ENCODE data around the gene ANKRD6. TPM values are rescaled to one million over a fixed set of nuclear protein-coding genes. Genes with fewer than 3 reads are reported as not detected.

Gene ANKRD6
- total RNA-seq, 1 experiment from 2014 or later = 25.4 TPM

DNA sequence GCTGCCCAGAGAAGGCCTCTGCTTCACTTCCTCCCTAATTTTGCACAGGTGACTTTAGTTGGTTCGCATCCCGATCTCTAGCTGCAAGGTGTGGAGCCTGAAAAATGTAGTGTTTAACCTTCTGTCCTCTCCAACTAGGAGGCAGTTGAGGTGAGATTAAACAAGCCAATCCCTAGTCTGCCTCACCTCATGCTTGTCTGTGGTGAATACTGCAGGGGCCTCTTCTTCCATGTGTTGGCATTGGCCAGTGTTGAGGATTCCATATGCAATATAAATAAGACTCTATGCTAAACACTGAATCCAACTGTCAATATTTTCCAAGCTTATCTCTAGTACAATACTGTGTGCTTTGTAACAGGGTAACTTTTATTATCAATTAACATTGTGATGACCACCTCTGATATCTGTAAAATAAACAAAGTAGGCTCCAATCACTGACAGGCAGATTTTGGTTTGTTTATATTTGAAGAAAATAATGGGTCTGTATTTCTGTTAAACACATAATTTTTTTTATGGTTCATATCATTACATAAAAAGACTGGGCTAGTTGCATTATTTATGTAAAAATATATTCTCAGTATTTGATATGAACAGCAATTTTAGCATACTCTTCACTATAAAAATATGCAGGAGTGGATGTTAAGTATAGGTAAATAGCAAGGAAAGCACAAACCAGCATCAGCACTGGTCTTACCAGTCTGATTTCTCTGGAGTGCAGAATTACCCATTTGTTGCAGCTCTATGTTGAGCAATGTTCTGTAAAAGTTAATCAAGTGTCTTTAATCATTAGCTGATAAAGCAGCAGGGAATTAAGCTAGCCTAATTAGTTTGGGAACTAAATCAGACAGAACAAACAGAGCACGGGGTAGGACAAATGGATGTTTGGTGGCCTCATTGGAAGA is 74.0 kb downstream of the ANKRD6 start:
- Histone ChIP-seq H3K36me3 (ENCODE audit: insufficient read depth, low read length, poor library complexity, severe bottlenecking) (no peaks in the 10 kb centered on the region), H3K4me3 (ENCODE audit: low read depth, low read length, poor library complexity, severe bottlenecking) (no peak overlapping the region), H3K27ac (ENCODE audit: low read depth, low read length, poor library complexity, severe bottlenecking) (no peak overlapping the region), H3K9me3 (ENCODE audit: low read depth, low read length, poor library complexity, severe bottlenecking) (no peaks in the 10 kb centered on the region), H3K27me3 (replicated peaks; ENCODE audit: insufficient read depth, low read depth, low read length, poor library complexity) (no peaks in the 10 kb centered on the region), H3K4me1 (ENCODE audit: insufficient read depth, low read length, poor library complexity, severe bottlenecking) (no peaks in the 10 kb centered on the region)
- TF ChIP-seq CTCF (conservative IDR thresholded peaks at IDR 0.05; ENCODE audit: low read depth, low read length) (no peak), EZH2 (IDR thresholded peaks at IDR 0.05; ENCODE audit: borderline replicate concordance, low read depth, low read length, poor library complexity, severe bottlenecking) (no peak)
- intact Hi-C loops (cut with micrococcal nuclease; ENCODE audit: unreplicated experiment) = no loop called here
- BruUV-seq (replicated peaks) = no TSS peak
- no peak for DNase-seq (ENCODE audit: low spot score)
- ChIA-PET CTCF (no interaction called here), POLR2A (ENCODE audit: low non-redundant PET) (no interaction called here)

GRCh38 chr6:89508755-89509563 is 76.0 kb downstream of the ANKRD6 start:
- ChIA-PET CTCF (no interaction called here), POLR2A (ENCODE audit: low non-redundant PET) (no interaction called here)
- no peak overlapping the region for H3K4me3 ChIP-seq (ENCODE audit: low read depth, low read length, poor library complexity, severe bottlenecking)
- TF ChIP-seq EZH2 (IDR thresholded peaks at IDR 0.05; ENCODE audit: borderline replicate concordance, low read depth, low read length, poor library complexity, severe bottlenecking) = no peak
- TF ChIP-seq CTCF (conservative IDR thresholded peaks at IDR 0.05; ENCODE audit: low read depth, low read length) = no peak
- H3K36me3 ChIP-seq (ENCODE audit: insufficient read depth, low read length, poor library complexity, severe bottlenecking) = no peaks in the 10 kb centered on the region
- no TSS peak for BruUV-seq (replicated peaks)
- no peaks in the 10 kb centered on the region for H3K27me3 ChIP-seq (replicated peaks; ENCODE audit: insufficient read depth, low read depth, low read length, poor library complexity)
- no peak for DNase-seq (ENCODE audit: low spot score)
- no peak overlapping the region for H3K27ac ChIP-seq (ENCODE audit: low read depth, low read length, poor library complexity, severe bottlenecking)
- H3K4me1 ChIP-seq (ENCODE audit: insufficient read depth, low read length, poor library complexity, severe bottlenecking) = no peaks in the 10 kb centered on the region
- intact Hi-C loops (cut with micrococcal nuclease; ENCODE audit: unreplicated experiment) = no loop called here
- H3K9me3 ChIP-seq (ENCODE audit: low read depth, low read length, poor library complexity, severe bottlenecking) = no peaks in the 10 kb centered on the region

DNA sequence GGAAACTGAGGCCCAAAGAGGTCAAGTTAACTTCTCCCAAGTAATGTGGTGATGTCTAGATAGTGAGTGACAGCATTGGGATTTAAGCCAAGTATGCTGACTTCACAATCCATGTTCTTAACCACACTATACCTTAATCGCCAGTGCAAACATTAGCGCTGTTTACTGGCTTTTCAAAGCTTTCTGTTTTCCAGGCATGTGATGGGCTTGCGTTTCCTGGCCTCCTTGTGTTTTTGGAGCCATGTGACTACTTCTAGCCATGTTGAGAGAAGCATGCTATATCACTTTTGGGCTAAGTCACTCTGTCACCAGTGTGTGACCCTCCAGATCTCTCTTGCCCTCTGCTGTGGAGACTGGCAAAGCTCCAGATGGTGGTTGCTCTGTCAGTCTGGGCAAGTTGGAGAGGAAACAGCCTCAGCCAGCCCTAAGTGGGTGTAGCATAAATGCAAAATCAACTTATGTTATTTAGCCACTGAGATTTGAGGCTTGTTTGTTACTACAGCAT is 76.9 kb downstream of the ANKRD6 start:
- no peaks in the 10 kb centered on the region for H3K9me3 ChIP-seq (ENCODE audit: low read depth, low read length, poor library complexity, severe bottlenecking)
- no peaks in the 10 kb centered on the region for H3K36me3 ChIP-seq (ENCODE audit: insufficient read depth, low read length, poor library complexity, severe bottlenecking)
- no peak overlapping the region for H3K4me3 ChIP-seq (ENCODE audit: low read depth, low read length, poor library complexity, severe bottlenecking)
- TF ChIP-seq EZH2 (IDR thresholded peaks at IDR 0.05; ENCODE audit: borderline replicate concordance, low read depth, low read length, poor library complexity, severe bottlenecking) = no peak
- TF ChIP-seq CTCF (conservative IDR thresholded peaks at IDR 0.05; ENCODE audit: low read depth, low read length) = no peak
- peak; percentile 6 for DNase-seq (ENCODE audit: low spot score)
- ChIA-PET POLR2A (ENCODE audit: low non-redundant PET) (no interaction called here), CTCF (no interaction called here)
- no peak overlapping the region for H3K27ac ChIP-seq (ENCODE audit: low read depth, low read length, poor library complexity, severe bottlenecking)
- intact Hi-C loops (cut with micrococcal nuclease; ENCODE audit: unreplicated experiment) = no loop called here
- no peaks in the 10 kb centered on the region for H3K4me1 ChIP-seq (ENCODE audit: insufficient read depth, low read length, poor library complexity, severe bottlenecking)
- no TSS peak for BruUV-seq (replicated peaks)
- no peaks in the 10 kb centered on the region for H3K27me3 ChIP-seq (replicated peaks; ENCODE audit: insufficient read depth, low read depth, low read length, poor library complexity)

All from A673 (cell line).